G401 (cell line): ENCODE data around the gene ASIC2. TPM values are rescaled to one million over a fixed set of nuclear protein-coding genes. Genes with fewer than 3 reads are reported as not detected.

Experiments
- DNase-seq: peaks from one replicate; pipeline ENCODE4 v3.0.0-alpha.2; 2015; ENCODE audit warnings: low spot score
- in situ Hi-C: cut with HindIII; loops from 2 replicates; pipeline ENCODE4 v1.10.0; 2016; ENCODE audit warnings: low sequenced_read_pairs, mixed read lengths
- total RNA-seq: library from RNA; depleted of rRNA; stranded (reverse); fragments of >200 nt; shearing (Covaris generic); gene quantifications from 2 replicates; pipeline ENCODE4 v1.2.3, GENCODE V29; 2014

ASIC2 gene
- total RNA-seq, 1 experiment from 2014 or later: not detected

DNA sequence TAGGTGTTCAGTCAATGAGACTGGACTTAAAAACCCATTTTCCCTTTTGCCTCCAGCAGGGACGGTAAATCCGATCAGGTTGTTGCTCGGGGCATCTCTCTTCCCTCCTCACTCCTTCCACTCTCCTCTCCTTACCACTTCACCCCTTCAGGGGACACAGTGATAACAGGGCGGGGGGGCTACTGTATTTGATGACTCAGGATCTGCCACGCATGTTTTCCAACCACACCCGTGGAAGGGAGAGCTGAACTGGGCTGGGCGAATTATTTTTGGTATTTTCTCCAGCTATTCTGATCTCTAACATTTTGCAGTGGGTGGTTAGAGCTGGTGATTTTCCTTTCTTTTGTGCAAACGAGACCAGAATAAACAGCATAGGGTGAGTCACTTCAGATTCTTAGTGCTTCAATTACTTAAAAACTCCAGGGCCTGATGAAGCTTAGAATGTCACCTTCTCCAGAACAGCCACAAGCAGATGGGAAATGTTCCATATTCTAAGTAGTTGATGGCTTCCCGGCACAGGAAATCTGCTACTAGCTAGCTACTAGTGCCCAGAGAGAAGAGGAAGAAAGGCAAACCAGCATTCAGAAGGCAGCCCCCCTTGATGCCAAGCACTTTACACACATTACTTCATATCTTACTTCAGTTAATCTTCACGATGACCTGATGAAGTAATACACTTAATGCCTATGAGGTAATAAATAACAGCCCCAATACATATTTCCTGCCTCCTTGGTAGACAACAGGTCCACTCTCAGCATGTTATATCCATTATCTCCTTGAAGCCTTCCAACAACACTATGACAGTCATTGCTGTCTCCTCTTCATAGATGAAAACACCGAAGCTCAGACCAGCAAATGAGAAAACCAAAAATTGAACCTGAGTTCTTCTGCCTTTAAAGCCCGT is 74.1 kb downstream of the ASIC2 start:
- in situ Hi-C loops: no loop called here
- no peak for DNase-seq

DNA sequence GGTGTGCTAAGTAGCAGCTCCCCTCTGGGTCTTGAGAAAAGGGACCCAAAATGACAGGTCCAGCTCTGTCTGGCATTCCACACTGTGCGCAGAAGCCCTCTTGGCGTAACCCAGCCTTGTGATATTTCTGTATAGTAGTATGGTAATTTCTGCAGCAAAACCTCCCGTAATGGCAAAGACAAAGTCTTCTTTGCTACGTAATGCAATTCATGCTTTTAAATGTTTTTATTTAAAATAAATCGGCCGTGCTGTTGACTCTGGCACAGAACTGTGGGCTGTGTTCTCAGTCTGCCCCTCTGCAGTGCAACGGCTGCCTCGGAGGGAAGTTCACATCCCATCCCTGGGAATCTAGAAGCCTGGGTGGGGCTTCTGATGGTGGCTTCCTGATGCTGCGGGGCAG is 75.2 kb downstream of the ASIC2 start:
- in situ Hi-C loops: no loop called here
- DNase-seq: no peak

DNA sequence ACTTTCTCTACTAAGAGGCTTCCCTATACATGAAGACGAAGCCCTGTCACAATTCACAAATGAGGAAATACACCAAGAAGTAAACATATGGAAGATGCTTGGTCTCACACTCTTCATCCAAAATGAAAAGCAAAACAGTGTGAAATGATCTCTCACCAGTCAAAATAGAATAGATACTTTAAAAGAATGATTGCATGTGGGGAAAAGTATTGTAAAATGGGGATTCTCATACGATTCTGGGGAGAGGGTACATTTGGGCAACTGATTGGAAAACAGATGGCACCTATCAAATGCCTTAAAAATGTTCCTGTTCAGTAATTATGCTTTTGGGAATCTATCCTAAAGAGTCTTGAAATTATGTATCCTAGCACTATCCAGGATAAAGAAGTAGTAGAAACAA is 78.1 kb downstream of the ASIC2 start:
- in situ Hi-C loops: no loop called here
- DNase-seq: no peak

GRCh38 chr17:33210285-33210684 is 82.8 kb downstream of the ASIC2 start:
- no peak for DNase-seq
- in situ Hi-C loops: no loop called here

GRCh38 chr17:33209671-33210070 is 83.4 kb downstream of the ASIC2 start:
- no peak for DNase-seq
- in situ Hi-C loops: no loop called here

DNA sequence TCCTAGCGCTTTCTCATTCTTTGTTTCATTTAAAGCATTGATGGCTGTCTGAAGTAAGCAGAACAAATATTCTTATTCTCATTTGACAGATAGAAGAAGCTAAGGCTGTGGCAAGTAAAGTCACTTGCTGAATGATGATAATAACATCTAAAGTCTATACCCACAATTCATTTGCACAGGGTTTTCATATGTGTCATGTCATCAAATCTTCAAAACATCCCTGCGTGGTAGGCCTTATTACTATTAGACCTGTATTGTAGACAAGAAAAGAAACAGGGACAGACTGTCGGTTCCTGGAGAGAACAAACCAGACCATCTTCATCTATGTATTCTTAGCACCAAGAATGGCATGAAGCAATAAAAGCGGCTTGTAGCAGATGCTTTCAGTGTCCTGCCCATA is 85.9 kb downstream of the ASIC2 start:
- no peak for DNase-seq
- in situ Hi-C loops: no loop called here

DNA sequence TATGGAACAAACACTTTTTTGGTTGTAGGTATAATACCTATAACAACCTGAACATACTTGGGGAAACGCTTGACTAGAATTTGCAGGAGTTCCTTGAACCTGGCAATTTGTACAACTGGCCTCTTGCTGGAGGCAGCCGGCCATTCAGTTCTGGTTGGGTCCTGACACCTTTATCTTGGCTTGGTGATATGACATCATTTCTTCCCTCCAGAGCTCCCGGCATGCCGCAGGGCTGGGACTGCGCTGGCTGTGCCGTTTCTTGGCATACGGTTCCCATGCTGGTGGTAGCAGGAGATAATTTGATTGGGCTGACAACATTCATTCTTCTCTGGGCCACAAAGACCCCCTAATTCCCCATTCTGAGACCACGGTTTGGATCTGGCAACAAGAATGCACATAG is 87.5 kb downstream of the ASIC2 start:
- DNase-seq: peak; percentile 5
- in situ Hi-C loops: no loop called here

DNA sequence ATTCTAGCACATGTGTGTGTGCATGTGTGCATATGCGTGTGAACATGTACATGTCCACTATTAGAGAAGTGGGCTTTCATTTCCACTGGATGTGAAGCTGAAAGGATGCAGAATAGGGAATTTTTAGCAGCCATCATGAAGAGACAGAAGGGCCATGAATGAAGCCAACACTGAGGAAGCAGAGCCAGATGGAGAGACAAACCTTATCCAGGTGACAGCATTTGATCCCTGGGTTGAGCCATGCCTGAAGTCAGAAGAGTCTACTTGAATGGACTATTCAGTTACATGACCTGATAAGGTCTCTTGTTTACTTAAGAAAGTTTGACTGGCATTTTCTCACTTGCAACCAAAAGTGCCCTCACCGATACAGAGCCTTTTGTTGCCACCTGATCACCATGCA is 88.4 kb downstream of the ASIC2 start:
- in situ Hi-C loops: no loop called here
- peak; percentile 81 for DNase-seq

GRCh38 chr17:33204156-33204555 is 88.9 kb downstream of the ASIC2 start:
- DNase-seq: peak; percentile 60
- in situ Hi-C loops: no loop called here

- no peak for DNase-seq
Observed at GRCh38 chr17:33202796-33203495, 90.1 kb downstream of the ASIC2 start.

DNA sequence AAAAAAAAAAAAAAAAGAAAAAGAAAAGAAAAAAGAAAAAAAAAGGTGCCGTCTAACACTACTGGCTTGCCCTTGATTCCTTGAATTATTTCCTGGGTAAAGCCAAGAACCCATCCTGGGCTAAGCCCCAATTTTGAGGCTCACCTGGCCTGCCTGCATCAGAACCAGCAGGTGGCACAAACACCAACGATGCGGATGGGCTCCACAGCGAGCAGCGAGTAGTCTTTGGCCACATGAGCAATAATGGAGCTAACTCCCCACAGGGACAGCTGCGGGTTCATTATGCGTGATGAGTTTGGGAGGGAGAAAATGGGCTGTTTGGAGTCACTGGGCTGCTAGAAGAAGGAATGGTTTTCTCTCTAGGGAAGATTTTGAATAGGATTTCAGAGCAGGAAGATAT is 91.1 kb downstream of the ASIC2 start:
- DNase-seq: peak; percentile 37
- in situ Hi-C loops: no loop called here

More at GRCh38 chr17:33202796-33203495, 90.1 kb downstream of the ASIC2 start:
- in situ Hi-C loops: no loop called here

GRCh38 chr17:33201283-33201682 is 91.8 kb downstream of the ASIC2 start:
- in situ Hi-C loops: no loop called here
- no peak for DNase-seq

- no peak for DNase-seq
- in situ Hi-C loops: no loop called here
Observed at GRCh38 chr17:33200587-33200986, 92.5 kb downstream of the ASIC2 start.

GRCh38 chr17:33199571-33200510 is 93.3 kb downstream of the ASIC2 start:
- in situ Hi-C loops: no loop called here
- no peak for DNase-seq

DNA sequence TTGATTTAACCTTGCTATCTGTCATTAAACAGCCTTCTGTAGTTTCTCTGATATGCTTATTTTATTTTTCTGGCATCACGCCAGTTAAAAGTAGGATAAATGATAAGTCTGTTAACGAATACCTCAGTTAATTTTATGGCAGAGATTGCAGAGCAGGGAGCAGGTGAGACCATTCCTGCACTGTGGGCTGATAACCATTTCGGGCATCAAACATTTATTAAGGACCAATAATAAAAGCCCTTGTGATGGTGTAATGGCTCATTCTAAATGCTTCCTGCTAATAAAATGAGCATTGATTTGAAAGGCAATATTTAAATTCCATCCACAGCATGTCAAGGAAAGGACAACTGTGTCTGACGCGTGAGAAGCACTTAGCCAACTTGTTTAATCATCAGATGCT is 94.1 kb downstream of the ASIC2 start:
- DNase-seq: no peak
- in situ Hi-C loops: no loop called here

DNA sequence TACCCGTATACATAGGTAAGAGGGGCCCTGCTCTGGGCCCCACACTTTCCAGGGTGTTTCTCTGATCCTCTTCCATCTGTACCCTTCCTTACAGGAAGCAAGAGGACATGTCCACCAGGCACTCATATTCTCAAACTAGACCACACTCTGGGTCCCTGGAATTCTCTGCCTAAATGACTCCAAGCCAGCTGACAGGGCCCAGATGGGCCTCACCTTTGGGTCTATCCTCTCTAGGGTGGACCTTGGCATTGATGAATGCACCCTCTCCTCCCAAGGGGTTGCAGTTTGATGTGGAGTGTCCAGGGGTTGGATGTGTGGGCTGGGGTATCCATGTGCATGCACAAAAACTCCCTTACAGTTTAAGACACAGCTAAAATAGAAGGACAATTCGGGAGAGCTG is 95.8 kb downstream of the ASIC2 start:
- in situ Hi-C loops: no loop called here
- DNase-seq: no peak

- DNase-seq: no peak
- in situ Hi-C loops: no loop called here
Observed at GRCh38 chr17:33196883-33197282, 96.2 kb downstream of the ASIC2 start.

- DNase-seq: no peak
- in situ Hi-C loops: no loop called here
Observed at GRCh38 chr17:33192951-33193911, 99.9 kb downstream of the ASIC2 start.
